DOHH2 (cell line): ENCODE measurements around the gene NAA50.

Source experiments
- CTCF ChIP-seq: fragments of 200-600 bp; sonication (generic); IDR thresholded peaks from one replicate; pipeline ENCODE4 v1.5.1; 2014; ENCODE audit warnings: antibody characterized with exemption, mild to moderate bottlenecking, low read depth, low read length; ENCODE audit not compliant: poor library complexity, severe bottlenecking
- EZH2phosphoT487 ChIP-seq: fragments of 200-600 bp; sonication (generic); IDR thresholded peaks from 2 replicates; pipeline ENCODE4 v1.6.1; 2017; ENCODE audit warnings: borderline replicate concordance, mild to moderate bottlenecking, antibody characterized with exemption, low read length, moderate library complexity, mixed read lengths

DNA sequence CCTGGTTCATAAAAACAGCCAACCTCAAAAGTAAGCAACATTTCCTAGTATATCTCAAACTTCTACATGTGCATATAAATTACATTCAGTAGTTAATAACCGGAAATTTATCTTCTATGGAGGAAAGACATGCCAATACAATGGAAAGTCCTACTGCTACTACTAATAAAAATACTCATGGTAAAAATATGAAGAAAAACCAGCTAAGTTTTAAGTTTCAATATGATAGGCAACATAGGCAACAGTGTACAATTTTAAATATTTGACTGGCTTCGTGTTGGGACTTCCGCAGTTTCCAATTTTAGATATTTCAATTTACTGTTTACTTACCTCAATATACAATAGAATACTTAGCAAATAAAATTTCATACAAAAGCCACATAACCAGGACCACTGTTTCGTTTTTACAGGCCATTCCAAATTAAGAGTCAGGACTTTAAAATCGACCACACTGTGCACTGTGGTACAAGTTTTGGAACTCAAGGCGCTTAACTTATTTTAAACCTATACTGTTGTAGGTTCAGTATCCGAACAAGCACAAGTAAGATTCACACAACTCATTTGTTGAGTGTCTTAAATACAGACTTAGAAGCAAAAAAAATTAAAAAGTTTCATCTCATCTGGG, 2.9 kb downstream of the NAA50 start:
- no peak for TF ChIP-seq CTCF
- no peak for TF ChIP-seq EZH2phosphoT487
